ENCODE data around the gene SYNCRIP.
"Not testable (repeated sequence)": the region's sequence is repeated elsewhere in the genome, so short reads cannot be mapped to it uniquely, and the experiment has no call there.

Gene SYNCRIP

DNA sequence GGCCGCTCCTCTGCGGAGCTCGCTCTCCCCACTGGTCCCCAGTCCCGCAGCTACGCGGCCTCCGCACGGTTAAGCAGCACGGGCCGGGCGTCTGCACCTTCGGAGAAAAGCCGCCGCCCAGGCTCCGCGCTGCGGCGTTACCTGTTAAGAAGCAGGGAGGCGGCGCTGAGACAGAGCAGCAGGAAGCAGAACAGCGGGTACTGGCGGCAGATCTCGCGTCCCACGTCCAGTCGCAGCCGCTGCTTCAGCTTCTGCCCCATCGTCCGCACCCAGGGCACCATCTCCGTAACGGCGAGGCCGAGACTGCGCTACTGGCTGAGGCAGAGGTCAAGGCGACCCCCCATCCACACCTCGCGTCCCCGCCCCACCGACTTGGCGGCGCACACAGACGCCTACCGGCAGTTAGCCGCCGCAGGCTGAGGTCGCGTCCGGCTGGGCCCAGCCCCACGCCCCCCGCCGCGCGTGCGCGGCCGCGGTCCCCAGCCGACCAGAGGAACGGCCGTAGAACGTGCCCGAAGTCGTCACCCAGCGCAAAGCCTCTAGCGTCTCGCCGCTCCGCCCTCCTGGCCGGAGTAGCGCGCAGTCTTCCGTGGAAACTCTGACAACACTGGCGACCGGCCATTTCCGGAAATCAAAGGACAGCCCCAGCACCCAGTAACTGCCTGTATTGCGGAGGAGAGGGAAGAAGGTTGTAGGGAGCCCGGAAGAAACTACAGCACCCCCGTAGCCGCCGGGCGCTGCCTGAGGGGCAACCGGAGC lies 49.1 kb downstream of the SYNCRIP start, which contains the start of gene SNX14:
Gene SNX14, minus strand, starts transcription at position 421 of the 759 bp plus-strand sequence. Its CDS starts 140 bp downstream, at position 281.
- peak; percentile 80 for DNase-seq

DNA sequence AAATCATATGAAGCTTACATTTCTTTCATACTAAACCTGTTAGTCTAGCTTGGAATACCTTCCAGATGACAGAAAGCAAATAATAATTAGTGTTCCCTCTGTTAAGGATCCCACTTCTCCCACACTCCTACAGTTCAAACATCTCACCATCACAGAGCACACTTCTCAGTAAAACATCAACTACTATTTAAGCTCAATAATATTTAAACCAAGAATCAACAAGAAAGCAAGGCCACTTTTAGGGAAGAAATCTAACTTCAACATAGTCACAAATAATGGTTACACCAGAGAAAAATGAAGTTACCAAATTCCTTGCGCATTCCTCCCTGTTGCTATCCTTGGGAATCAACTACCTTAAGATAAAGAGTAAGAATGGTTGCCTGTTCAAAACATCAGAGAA lies 50.7 kb downstream of the SYNCRIP start:
- no peak for DNase-seq

- DNase-seq = no peak
Measured at GRCh38 chr6:85591207-85591606, 51.5 kb downstream of the SYNCRIP start.

DNA sequence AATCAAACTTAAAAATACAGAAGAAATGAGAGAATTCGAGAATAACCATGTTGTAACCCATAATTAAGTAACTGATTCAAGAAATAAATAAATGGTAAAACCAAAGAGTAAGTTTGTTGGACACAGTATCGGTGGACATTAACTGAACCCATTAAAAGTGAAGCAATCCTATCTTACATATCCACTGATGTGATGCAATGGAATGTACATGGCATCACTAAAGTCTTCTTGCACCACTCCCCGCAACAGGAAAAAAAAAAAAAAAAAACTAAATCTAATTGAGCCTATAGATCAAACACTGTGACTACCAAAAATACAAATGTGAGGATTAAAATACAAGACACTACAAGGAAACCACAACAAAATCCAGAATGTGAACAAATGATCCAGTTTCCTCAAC lies 56.9 kb downstream of the SYNCRIP start:
- DNase-seq = no peak

- not testable (repeated sequence) for DNase-seq
Measured at GRCh38 chr6:85582832-85583231, 59.9 kb downstream of the SYNCRIP start.

DNA sequence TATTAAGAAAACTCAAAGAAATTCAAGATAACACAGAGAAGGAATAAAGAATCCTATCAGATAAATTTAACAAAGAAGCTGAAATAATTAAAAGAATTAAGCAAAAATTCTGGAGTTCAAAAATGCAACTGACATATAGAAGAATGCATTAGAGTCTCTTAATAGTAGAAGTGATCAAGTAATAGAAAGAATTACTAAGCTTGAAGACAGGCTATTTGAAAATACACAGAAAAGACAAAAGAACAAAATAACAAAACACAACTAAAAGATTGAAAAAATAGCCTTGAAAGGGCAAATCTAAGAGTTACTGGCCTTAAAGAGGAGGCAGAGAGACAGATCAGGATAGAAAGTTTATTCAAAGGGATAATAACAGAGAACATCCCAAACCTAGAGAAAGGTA lies 61.1 kb downstream of the SYNCRIP start:
- no peak for DNase-seq

GRCh38 chr6:85580878-85581267 lies 61.8 kb downstream of the SYNCRIP start:
- DNase-seq = no peak

- DNase-seq = no peak
Measured at GRCh38 chr6:85580118-85580877, 62.4 kb downstream of the SYNCRIP start.

GRCh38 chr6:85579581-85579980 lies 63.1 kb downstream of the SYNCRIP start:
- DNase-seq = no peak

DNA sequence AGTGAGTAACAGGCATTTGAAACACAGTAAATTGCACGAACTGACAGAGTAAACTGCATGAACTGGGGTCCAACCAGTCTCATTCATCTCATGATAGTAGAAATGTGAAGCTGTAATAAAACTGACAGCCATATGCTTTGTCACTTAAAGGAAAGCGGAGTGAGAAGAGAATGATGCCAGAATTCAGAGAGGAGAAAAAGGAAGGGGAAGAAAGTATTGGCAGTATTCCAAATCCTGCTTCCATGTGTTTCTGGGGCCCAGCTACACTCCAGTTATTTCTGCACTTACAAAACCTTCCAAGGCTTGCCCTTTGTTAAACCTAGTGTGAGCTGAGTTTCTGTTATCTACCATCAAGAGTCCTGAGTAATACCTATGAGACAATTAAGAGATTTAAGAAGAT lies 66.2 kb downstream of the SYNCRIP start:
- DNase-seq = no peak

GRCh38 chr6:85574932-85575598 lies 67.6 kb downstream of the SYNCRIP start:
- no peak for DNase-seq

DNA sequence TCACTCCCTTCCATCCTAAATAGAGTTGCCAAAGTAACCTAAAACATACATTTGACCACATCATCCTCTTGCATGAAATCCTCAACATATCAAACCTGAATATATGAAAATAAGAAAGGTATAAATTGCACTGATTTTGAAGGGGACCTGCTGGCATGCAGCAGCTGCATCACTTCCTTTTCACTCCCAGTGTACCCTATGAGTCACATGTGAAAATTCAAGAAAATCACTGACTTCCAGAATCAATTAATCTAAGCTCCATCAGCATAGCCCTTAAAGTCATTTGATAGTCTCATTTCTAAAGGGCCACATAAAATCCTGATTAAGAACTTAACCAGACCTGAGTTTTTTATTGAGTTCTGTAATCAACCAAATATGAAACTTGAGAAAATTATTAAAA lies 73.4 kb downstream of the SYNCRIP start:
- DNase-seq = no peak

- DNase-seq = no peak
Measured at GRCh38 chr6:85568411-85568810, 74.3 kb downstream of the SYNCRIP start.

- no peak for DNase-seq
Measured at GRCh38 chr6:85565736-85566135, 77.0 kb downstream of the SYNCRIP start.

- DNase-seq = not testable (repeated sequence)
Measured at GRCh38 chr6:85564223-85564622, 78.5 kb downstream of the SYNCRIP start.

Data from CD4-positive, alpha-beta T cell treated with Interleukin-17A for 4 hours (primary cell).